Nephron (organoid): ENCODE data around the gene GFI1.

ENCODE experiments used
- H3K27ac Mint-ChIP-seq, 3 experiments: 2 replicates each; pipeline ENCODE4 v1.8.0; 2020; ENCODE audit warnings: mixed read lengths in 3 of 3, mild to moderate bottlenecking in 2 of 3, moderate library complexity in 1 of 3
- H3K27me3 Mint-ChIP-seq: 2 replicates; pipeline ENCODE4 v1.8.0; 2021; ENCODE audit warnings: low read depth, mild to moderate bottlenecking, moderate library complexity, mixed read lengths
- H3K36me3 Mint-ChIP-seq: 2 replicates; pipeline ENCODE4 v1.8.0; 2020; ENCODE audit warnings: low read depth, mixed read lengths
- H3K4me1 Mint-ChIP-seq: 2 replicates; pipeline ENCODE4 v1.8.0; 2020; ENCODE audit warnings: mixed read lengths
- H3K4me3 Mint-ChIP-seq, 3 experiments: 2 replicates each; pipeline ENCODE4 v1.8.0; 2020; ENCODE audit warnings: mild to moderate bottlenecking in 3 of 3, mixed read lengths in 3 of 3, moderate library complexity in 2 of 3
- H3K9me3 Mint-ChIP-seq: 2 replicates; pipeline ENCODE4 v1.8.0; 2020; ENCODE audit warnings: mixed read lengths
- CTCF ChIP-seq, 3 experiments: fragments of 200-600 bp; sonication (generic); IDR thresholded peaks; one replicate each; pipeline ENCODE4 v1.5.0; 2021; ENCODE audit warnings: antibody characterized with exemption in 3 of 3; ENCODE audit not compliant: unreplicated experiment in 3 of 3

GFI1 gene

GRCh38 chr1:92493139-92493538, 6.4 kb upstream of the GFI1 start:
- Mint-ChIP-seq H3K9me3 (no peaks in the 10 kb centered on the region), H3K4me1 (no peaks in the 10 kb centered on the region), H3K27ac (no peak overlapping the region), H3K36me3 (no peaks in the 10 kb centered on the region), H3K4me3 (no peak overlapping the region), H3K27me3 (peaks cover 51% of the 10 kb centered on the region)
- no peak for TF ChIP-seq CTCF (IDR thresholded peaks at IDR 0.05; ENCODE audit: unreplicated experiment in 3 of 3)

- no peak for TF ChIP-seq CTCF (IDR thresholded peaks at IDR 0.05; ENCODE audit: unreplicated experiment in 3 of 3)
- no peak overlapping the region for H3K27ac Mint-ChIP-seq
- H3K27me3 Mint-ChIP-seq = peaks cover 79% of the 10 kb centered on the region
- peaks cover 19% of the 10 kb centered on the region for H3K4me1 Mint-ChIP-seq
- H3K4me3 Mint-ChIP-seq = no peak overlapping the region
- H3K9me3 Mint-ChIP-seq = no peaks in the 10 kb centered on the region
- no peaks in the 10 kb centered on the region for H3K36me3 Mint-ChIP-seq
These were observed 2.1 kb upstream of the GFI1 start for GRCh38 chr1:92488832-92489231.

- Mint-ChIP-seq H3K9me3 (no peaks in the 10 kb centered on the region), H3K27ac (no peak overlapping the region), H3K27me3 (peaks cover 83% of the 10 kb centered on the region), H3K4me3 (no peak overlapping the region), H3K4me1 (peaks cover 20% of the 10 kb centered on the region), H3K36me3 (no peaks in the 10 kb centered on the region)
- no peak for TF ChIP-seq CTCF (IDR thresholded peaks at IDR 0.05; ENCODE audit: unreplicated experiment in 3 of 3)
These were observed 1.7 kb upstream of the GFI1 start for GRCh38 chr1:92488416-92488815.

GRCh38 chr1:92487078-92487605, 417 bp upstream of the GFI1 start:
- no peaks in the 10 kb centered on the region for H3K9me3 Mint-ChIP-seq
- H3K4me1 Mint-ChIP-seq = peaks cover 27% of the 10 kb centered on the region
- no peak overlapping the region for H3K27ac Mint-ChIP-seq
- H3K27me3 Mint-ChIP-seq = peaks cover 91% of the 10 kb centered on the region
- TF ChIP-seq CTCF (IDR thresholded peaks at IDR 0.05; ENCODE audit: unreplicated experiment in 3 of 3) = no peak
- peak overlapping the region in 2 of 3 experiments; percentile 57 for H3K4me3 Mint-ChIP-seq
- H3K36me3 Mint-ChIP-seq = no peaks in the 10 kb centered on the region

- Mint-ChIP-seq H3K36me3 (no peaks in the 10 kb centered on the region), H3K27me3 (peaks cover 92% of the 10 kb centered on the region), H3K4me1 (peaks cover 38% of the 10 kb centered on the region), H3K9me3 (no peaks in the 10 kb centered on the region), H3K4me3 (peak overlapping the region; percentile 81 to 85 (median 84)), H3K27ac (no peak overlapping the region)
- peak in 2 of 3 experiments; percentile 15 to 20 for TF ChIP-seq CTCF (IDR thresholded peaks at IDR 0.05; ENCODE audit: unreplicated experiment in 3 of 3)
These were observed 1.1 kb downstream of the GFI1 start for GRCh38 chr1:92485381-92486250.
